ENCODE results near the gene MPZL3. TPM values are rescaled to one million over a fixed set of nuclear protein-coding genes. Genes with fewer than 3 reads are reported as not detected.

MPZL3 gene
- total and polyA plus RNA-seq, 7 donors = 0.16 to 6.2 (median 0.55) TPM

GRCh38 chr11:118263695-118264568 lies 11.8 kb upstream of the MPZL3 start, which contains the start of gene MPZL2:
MPZL2 (minus strand) TSS chr11:118264297; CDS start chr11:118264153, 144 bp downstream.
- DNase-seq = no peak
- peak within 1 kb of the TSS in 3 of 4 donors; percentile 20 to 38 (median 23) for H3K4me3 ChIP-seq
- intact Hi-C loops (cut with DNase I) = no loop called here
- H3K27ac ChIP-seq = peak within 1 kb of the TSS in 2 of 4 donors; percentile 29 to 38
- WGBS, 2 donors = 3 to 7% methylated on average over 19 of the region's 19 CpGs
- peaks cover 0 to 4% (median 0%) of the 10 kb centered on the region in 4 donors for H3K4me1 ChIP-seq
- H3K36me3 ChIP-seq = no peaks in the 10 kb centered on the region
- no peaks in the 10 kb centered on the region for H3K9me3 ChIP-seq
- TF ChIP-seq CTCF (IDR thresholded peaks at IDR 0.05) (no peak), EP300 (IDR thresholded peaks at IDR 0.05) (no peak), POLR2A (IDR thresholded peaks at IDR 0.05) (peak in 1 of 2 donors; percentile 47), POLR2AphosphoS5 (IDR thresholded peaks at IDR 0.05) (peak in 2 of 4 donors; percentile 9 to 30)
- H3K27me3 ChIP-seq = peaks cover 4 to 67% (median 35%) of the 10 kb centered on the region in 3 donors

- peaks cover 4 to 64% (median 35%) of the 10 kb centered on the region in 3 donors for H3K27me3 ChIP-seq
- no peaks in the 10 kb centered on the region for H3K9me3 ChIP-seq
These were observed 10.9 kb upstream of the MPZL3 start for GRCh38 chr11:118263112-118263511.

GRCh38 chr11:118260353-118260752 lies 8.2 kb upstream of the MPZL3 start:
- no peak overlapping the region for H3K4me3 ChIP-seq
- DNase-seq = no peak
- H3K27ac ChIP-seq = no peak overlapping the region
- peaks cover 4 to 60% (median 35%) of the 10 kb centered on the region in 3 donors for H3K27me3 ChIP-seq
- intact Hi-C loops (cut with DNase I) = no loop called here
- peaks cover 0 to 4% (median 0%) of the 10 kb centered on the region in 4 donors for H3K4me1 ChIP-seq
- TF ChIP-seq EP300 (IDR thresholded peaks at IDR 0.05) (no peak), POLR2A (IDR thresholded peaks at IDR 0.05) (no peak), POLR2AphosphoS5 (IDR thresholded peaks at IDR 0.05) (no peak), CTCF (IDR thresholded peaks at IDR 0.05) (no peak)
- no peaks in the 10 kb centered on the region for H3K36me3 ChIP-seq
- H3K9me3 ChIP-seq = no peaks in the 10 kb centered on the region
- 75 to 76% methylated on average over 3 of the region's 3 CpGs for WGBS, 2 donors

More at GRCh38 chr11:118263112-118263511, 10.9 kb upstream of the MPZL3 start:
- 7 to 53% methylated on average over 4 of the region's 4 CpGs for WGBS, 2 donors
- no peaks in the 10 kb centered on the region for H3K36me3 ChIP-seq
- no peak for TF ChIP-seq EP300 (IDR thresholded peaks at IDR 0.05)
- no peak for TF ChIP-seq CTCF (IDR thresholded peaks at IDR 0.05)
- TF ChIP-seq POLR2A (IDR thresholded peaks at IDR 0.05) = no peak
- no peak for TF ChIP-seq POLR2AphosphoS5 (IDR thresholded peaks at IDR 0.05)
- peak overlapping the region in 1 of 4 donors; percentile 23 for H3K4me3 ChIP-seq
- H3K27ac ChIP-seq = no peak overlapping the region
- intact Hi-C loops (cut with DNase I) = no loop called here
- DNase-seq = no peak
- H3K4me1 ChIP-seq = peaks cover 0 to 4% (median 0%) of the 10 kb centered on the region in 4 donors

GRCh38 chr11:118259138-118259537 lies 7.0 kb upstream of the MPZL3 start:
- Histone ChIP-seq H3K9me3 (no peaks in the 10 kb centered on the region), H3K4me3 (no peak overlapping the region), H3K27ac (no peak overlapping the region), H3K36me3 (no peaks in the 10 kb centered on the region), H3K4me1 (peaks cover 0 to 2% (median 0%) of the 10 kb centered on the region in 4 donors), H3K27me3 (peaks cover 4 to 49% (median 30%) of the 10 kb centered on the region in 3 donors)
- WGBS, 2 donors = 100% methylated on average over 1 of the region's 1 CpG
- intact Hi-C loops (cut with DNase I) = no loop called here
- no peak for DNase-seq
- no peak for TF ChIP-seq EP300 (IDR thresholded peaks at IDR 0.05)
- TF ChIP-seq POLR2A (IDR thresholded peaks at IDR 0.05) = no peak
- no peak for TF ChIP-seq CTCF (IDR thresholded peaks at IDR 0.05)
- no peak for TF ChIP-seq POLR2AphosphoS5 (IDR thresholded peaks at IDR 0.05)
